A673 (cell line): Measurements from ENCODE around the gene ZSWIM6.

Experiments
- CTCF ChIP-seq: fragments of 300-800, 200-600 bp; sonication (generic); conservative IDR thresholded peaks from 2 replicates; pipeline ENCODE4 v1.5.1; 2017; ENCODE audit warnings: low read depth, mild to moderate bottlenecking, antibody characterized with exemption, low read length, moderate library complexity, mixed read lengths
- EZH2 ChIP-seq: fragments of 200-600 bp; sonication (generic); IDR thresholded peaks from 2 replicates; pipeline ENCODE4 v1.6.1; 2017; ENCODE audit warnings: borderline replicate concordance, low read depth, mild to moderate bottlenecking, mixed read lengths, antibody characterized with exemption, low read length; ENCODE audit not compliant: poor library complexity, severe bottlenecking

DNA sequence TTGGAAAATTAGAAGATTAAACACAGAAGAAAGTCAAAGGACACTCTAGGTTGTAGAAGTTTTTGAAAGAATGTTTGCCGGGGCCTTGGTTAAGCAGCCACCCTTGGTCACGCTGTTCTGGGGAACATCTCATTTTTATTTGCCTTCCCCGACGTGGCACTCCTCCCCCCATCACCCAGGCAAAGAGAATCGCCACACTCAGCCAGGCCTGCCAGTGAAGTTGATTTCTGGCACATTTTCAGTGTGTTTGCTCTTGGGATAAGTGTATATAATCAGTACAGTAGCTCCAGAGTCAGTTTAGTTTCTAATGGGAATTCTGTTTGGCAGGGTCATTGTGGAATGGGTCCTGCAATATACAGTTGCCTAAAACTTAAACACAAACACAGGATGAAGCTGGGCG, 243.5 kb downstream of the ZSWIM6 start:
- TF ChIP-seq CTCF, result no peak
- TF ChIP-seq EZH2, result no peak
